Brain microvascular endothelial cell (primary cell): ENCODE data around the gene PGLYRP4.

Source experiments
- DNase-seq: peaks from one replicate; pipeline ENCODE4 v3.0.0-alpha.2; 2020
- H3K27ac ChIP-seq: fragments of 250-450 bp; sonication (Bioruptor Pico); 2 replicates; pipeline ENCODE4 v1.5.1; 2020; ENCODE audit warnings: mild to moderate bottlenecking, moderate library complexity
- H3K27me3 ChIP-seq: fragments of 250-450 bp; sonication (Bioruptor Pico); replicated peaks from 2 replicates; pipeline ENCODE4 v1.5.1; 2020; ENCODE audit warnings: mild to moderate bottlenecking
- H3K36me3 ChIP-seq: fragments of 250-450 bp; sonication (Bioruptor Pico); replicated peaks from 2 replicates; pipeline ENCODE4 v1.5.1; 2020; ENCODE audit warnings: mild to moderate bottlenecking
- H3K4me3 ChIP-seq: 2 replicates; pipeline ENCODE4 v1.5.1; 2011; ENCODE audit warnings: low read depth, mild to moderate bottlenecking, control low read depth, low read length, moderate library complexity
- CTCF ChIP-seq: IDR thresholded peaks from 2 replicates; pipeline ENCODE4 v1.5.1; 2011; ENCODE audit warnings: low read depth, mild to moderate bottlenecking, moderate library complexity, low read length, control low read depth, inconsistent platforms; ENCODE audit errors: missing control alignments
- in situ Hi-C: cut with HindIII; loops from 2 replicates; pipeline ENCODE4 v1.10.0; 2017; ENCODE audit warnings: low sequenced_read_pairs, low pct_ligation_motif_present

Gene PGLYRP4

GRCh38 chr1:153313288-153313687, 35.4 kb downstream of the PGLYRP4 start:
- H3K4me3 ChIP-seq, result no peak overlapping the region
- DNase-seq, result no peak
- TF ChIP-seq CTCF, result no peak
- no peaks in the 10 kb centered on the region for H3K27me3 ChIP-seq
- H3K36me3 ChIP-seq, result no peaks in the 10 kb centered on the region
- H3K27ac ChIP-seq, result no peak overlapping the region
- in situ Hi-C loops, result no loop called here

GRCh38 chr1:153312570-153313186, 36.0 kb downstream of the PGLYRP4 start, which contains the start of gene PGLYRP3:
PGLYRP3 (minus strand) TSS chr1:153312952; CDS start chr1:153310665, 2,287 bp downstream.
- DNase-seq, result no peak
- in situ Hi-C loops, result no loop called here
- no peak for TF ChIP-seq CTCF
- Histone ChIP-seq H3K27me3 (no peaks in the 10 kb centered on the region), H3K36me3 (no peaks in the 10 kb centered on the region), H3K4me3 (no peak within 1 kb of the TSS), H3K27ac (no peak within 1 kb of the TSS)

- TF ChIP-seq CTCF, result no peak
- in situ Hi-C loops, result no loop called here
- Histone ChIP-seq H3K36me3 (no peaks in the 10 kb centered on the region), H3K27me3 (no peaks in the 10 kb centered on the region), H3K27ac (no peak overlapping the region), H3K4me3 (no peak overlapping the region)
- no peak for DNase-seq
These were observed 38.1 kb downstream of the PGLYRP4 start for GRCh38 chr1:153310526-153310925.

- Histone ChIP-seq H3K27me3 (no peaks in the 10 kb centered on the region), H3K4me3 (no peak overlapping the region), H3K27ac (no peak overlapping the region), H3K36me3 (no peaks in the 10 kb centered on the region)
- no peak for DNase-seq
- in situ Hi-C loops, result no loop called here
- no peak for TF ChIP-seq CTCF
These were observed 39.2 kb downstream of the PGLYRP4 start for GRCh38 chr1:153309441-153309840.

- in situ Hi-C loops, result no loop called here
These were observed 40.1 kb downstream of the PGLYRP4 start for GRCh38 chr1:153308540-153308939.

More at GRCh38 chr1:153308540-153308939, 40.1 kb downstream of the PGLYRP4 start:
- Histone ChIP-seq H3K27ac (no peak overlapping the region), H3K4me3 (no peak overlapping the region), H3K36me3 (no peaks in the 10 kb centered on the region), H3K27me3 (no peaks in the 10 kb centered on the region)
- no peak for DNase-seq
- TF ChIP-seq CTCF, result no peak
